ENCODE data around the gene CKAP2L. TPM values are rescaled to one million over a fixed set of nuclear protein-coding genes. Genes with fewer than 3 reads are reported as not detected.

Gene CKAP2L
- total and polyA plus RNA-seq, 9 of the 15 experiments (the other 6 are each of a cell fraction or from before 2014, with no cell fraction given): 10.4 to 21.9 (median 14.2) TPM

- 0 out of 2 replicates have a peak, but pooled peaks have one; percentile 20 for TF ChIP-seq ATF3 (IDR thresholded peaks at IDR 0.05)
- TF ChIP-seq ATF3 (CRISPR knock-in tag; conservative IDR thresholded peaks at IDR 0.05): no peak
- TF ChIP-seq RBM17 (IDR thresholded peaks at IDR 0.05; ENCODE audit: borderline replicate concordance, low read depth, low read length): no peak
- no peak for TF ChIP-seq SMC3 (conservative IDR thresholded peaks at IDR 0.05; ENCODE audit: insufficient read depth, low read depth, low read length)
- TF ChIP-seq RBM22 (IDR thresholded peaks at IDR 0.05; ENCODE audit: low read depth, low read length, poor library complexity, severe bottlenecking): no peak
- TF ChIP-seq GMEB1 (CRISPR knock-in tag; IDR thresholded peaks at IDR 0.05): no peak; the same call in 1 of the 2 replicates
- no peak for TF ChIP-seq GTF2E2 (tag; IDR thresholded peaks at IDR 0.05)
- no peak for TF ChIP-seq KLF13 (tag; IDR thresholded peaks at IDR 0.05; ENCODE audit: borderline replicate concordance, low read depth)
- TF ChIP-seq MLX (CRISPR knock-in tag; conservative IDR thresholded peaks at IDR 0.05): no peak
- no peak for TF ChIP-seq NFRKB (IDR thresholded peaks at IDR 0.05; ENCODE audit: low read depth)
- TF ChIP-seq MBD1 (CRISPR knock-in tag; IDR thresholded peaks at IDR 0.05): no peak
- TF ChIP-seq GATAD2A (IDR thresholded peaks at IDR 0.05): no peak
- no peak for TF ChIP-seq MXD1 (CRISPR knock-in tag; IDR thresholded peaks at IDR 0.05; ENCODE audit: borderline replicate concordance, poor library complexity, severe bottlenecking)
- TF ChIP-seq CREM (IDR thresholded peaks at IDR 0.05; ENCODE audit: low read depth): no peak
- no peak for TF ChIP-seq TCF7 (IDR thresholded peaks at IDR 0.05; ENCODE audit: borderline replicate concordance)
- no peak for TF ChIP-seq ZBTB17 (CRISPR knock-in tag; IDR thresholded peaks at IDR 0.05)
- TF ChIP-seq FOXA3 (CRISPR knock-in tag; conservative IDR thresholded peaks at IDR 0.05 in 1 of 2, IDR thresholded peaks at IDR 0.05 in 1 of 2): no peak
- no peak for TF ChIP-seq MAFK (IDR thresholded peaks at IDR 0.05; ENCODE audit: low read length)
- peak; percentile 33; the same call in 1 of the 2 replicates for TF ChIP-seq SMAD4 (CRISPR knock-in tag; conservative IDR thresholded peaks at IDR 0.05)
- 0 out of 2 replicates have a peak, but pooled peaks have one; percentile 45 for TF ChIP-seq ZEB2 (IDR thresholded peaks at IDR 0.05)
- TF ChIP-seq CREB3L1 (IDR thresholded peaks at IDR 0.05; ENCODE audit: borderline replicate concordance, low read depth): no peak
Measured at GRCh38 chr2:112788653-112789052, 24.2 kb upstream of the CKAP2L start (continued).
